Measurements from ENCODE around the gene TLK1. TPM values are rescaled to one million over a fixed set of nuclear protein-coding genes. Genes with fewer than 3 reads are reported as not detected.
A peak's percentile ranks its signal among the peaks of the same experiment; 100 is the strongest.

TLK1 gene
- total RNA-seq, 1 donor from 2014 or later = 11.8 TPM

- Histone ChIP-seq H3K36me3 (ENCODE audit: control insufficient read depth, insufficient read depth, low read length) (no peaks in the 10 kb centered on the region), H3K4me3 (ENCODE audit: low read depth, low read length) (peak overlapping the region; percentile 34), H3K27me3 (ENCODE audit: control insufficient read depth, insufficient read depth, low read length) (no peaks in the 10 kb centered on the region)
- DNase-seq (ENCODE audit: low read depth) = peak; percentile 66
- no peak for TF ChIP-seq CTCF (IDR thresholded peaks at IDR 0.05; ENCODE audit: insufficient read depth, low read length, severe bottlenecking)
- FAIRE-seq = no peak
These were observed 187.5 kb downstream of the TLK1 start for GRCh38 chr2:170973225-170973491.

- no peak for FAIRE-seq
- no peaks in the 10 kb centered on the region for H3K36me3 ChIP-seq (ENCODE audit: control insufficient read depth, insufficient read depth, low read length)
- no peaks in the 10 kb centered on the region for H3K27me3 ChIP-seq (ENCODE audit: control insufficient read depth, insufficient read depth, low read length)
- H3K4me3 ChIP-seq (ENCODE audit: low read depth, low read length) = peak overlapping the region; percentile 34
- DNase-seq (ENCODE audit: low read depth) = no peak
- no peak for TF ChIP-seq CTCF (IDR thresholded peaks at IDR 0.05; ENCODE audit: insufficient read depth, low read length, severe bottlenecking)
These were observed 188.1 kb downstream of the TLK1 start for GRCh38 chr2:170972296-170973224.

GRCh38 chr2:170971071-170971470 lies 189.6 kb downstream of the TLK1 start:
- H3K27me3 ChIP-seq (ENCODE audit: control insufficient read depth, insufficient read depth, low read length) = no peaks in the 10 kb centered on the region
- no peak for FAIRE-seq
- peaks cover 6% of the 10 kb centered on the region for H3K36me3 ChIP-seq (ENCODE audit: control insufficient read depth, insufficient read depth, low read length)
- no peak for TF ChIP-seq CTCF (IDR thresholded peaks at IDR 0.05; ENCODE audit: insufficient read depth, low read length, severe bottlenecking)
- no peak for DNase-seq (ENCODE audit: low read depth)
- no peak overlapping the region for H3K4me3 ChIP-seq (ENCODE audit: low read depth, low read length)

- FAIRE-seq (no peak), DNase-seq (ENCODE audit: low read depth) (no peak)
- Histone ChIP-seq H3K4me3 (ENCODE audit: low read depth, low read length) (no peak overlapping the region), H3K36me3 (ENCODE audit: control insufficient read depth, insufficient read depth, low read length) (peaks cover 10% of the 10 kb centered on the region), H3K27me3 (ENCODE audit: control insufficient read depth, insufficient read depth, low read length) (no peaks in the 10 kb centered on the region)
- no peak for TF ChIP-seq CTCF (IDR thresholded peaks at IDR 0.05; ENCODE audit: insufficient read depth, low read length, severe bottlenecking)
These were observed 190.7 kb downstream of the TLK1 start for GRCh38 chr2:170969872-170970496.

- peaks cover 10% of the 10 kb centered on the region for H3K36me3 ChIP-seq (ENCODE audit: control insufficient read depth, insufficient read depth, low read length)
- TF ChIP-seq CTCF (IDR thresholded peaks at IDR 0.05; ENCODE audit: insufficient read depth, low read length, severe bottlenecking) = no peak
- H3K4me3 ChIP-seq (ENCODE audit: low read depth, low read length) = no peak overlapping the region
- DNase-seq (ENCODE audit: low read depth) (no peak), FAIRE-seq (no peak)
- no peaks in the 10 kb centered on the region for H3K27me3 ChIP-seq (ENCODE audit: control insufficient read depth, insufficient read depth, low read length)
These were observed 191.7 kb downstream of the TLK1 start for GRCh38 chr2:170969030-170969429.
